K562 (cell line): ENCODE measurements around the gene ZNF500. TPM values are rescaled to one million over a fixed set of nuclear protein-coding genes. Genes with fewer than 3 reads are reported as not detected.

ENCODE experiments used
- EP400 ChIP-seq: fragments of 450-650 bp; IDR thresholded peaks from 2 replicates; pipeline ENCODE4 v1.6.1; 2017; ENCODE audit warnings: antibody characterized with exemption, mild to moderate bottlenecking, moderate library complexity
- FOSL1 ChIP-seq: fragments of 200-800 bp; sonication (Bioruptor generic); conservative IDR thresholded peaks from 2 replicates; pipeline ENCODE4 v1.6.1; 2016; ENCODE audit warnings: missing genetic modification characterization, missing compliant biosample characterization
- HCFC1 ChIP-seq: IDR thresholded peaks from 2 replicates; pipeline ENCODE4 v1.6.1; 2012; ENCODE audit warnings: low read depth, low read length, improper control_type of control experiment
- MTA2 ChIP-seq: fragments of 450-650 bp; IDR thresholded peaks from 2 replicates; pipeline ENCODE4 v1.6.1; 2016; ENCODE audit warnings: low read depth
- PYGO2 ChIP-seq: fragments of 450-650 bp; IDR thresholded peaks from 2 replicates; pipeline ENCODE4 v1.6.1; 2016; ENCODE audit warnings: mild to moderate bottlenecking, missing genetic modification characterization, moderate library complexity, missing compliant biosample characterization
- RFX7 ChIP-seq: fragments of 250-450 bp; sonication (Bioruptor Pico); IDR thresholded peaks from 2 replicates; pipeline ENCODE4 v1.5.1; 2021; ENCODE audit warnings: mild to moderate bottlenecking
- SMAD1 ChIP-seq: fragments of 150-350 bp; IDR thresholded peaks from 2 replicates; pipeline ENCODE4 v1.6.1; 2014; ENCODE audit warnings: low read length, low read depth; ENCODE audit not compliant: partially characterized antibody
- SMC3 ChIP-seq: conservative IDR thresholded peaks from 2 replicates; pipeline ENCODE4 v1.6.1; 2011; ENCODE audit warnings: low read depth, low read length, improper control_type of control experiment; ENCODE audit not compliant: insufficient read depth
- TAF1 ChIP-seq: IDR thresholded peaks from 2 replicates; pipeline ENCODE4 v1.6.1; 2011; ENCODE audit warnings: mild to moderate bottlenecking, low read length, moderate library complexity; ENCODE audit not compliant: insufficient read depth, control insufficient read depth, severe bottlenecking; ENCODE audit errors: extremely low read depth
- TCF3 ChIP-seq: sonication (generic); formaldehyde crosslinking; IDR thresholded peaks from 2 replicates; pipeline ENCODE4 v1.4.0; 2020; ENCODE audit warnings: mild to moderate bottlenecking, missing genetic modification reagents
- ZFP36 ChIP-seq: fragments of 150-350 bp; IDR thresholded peaks from 2 replicates; pipeline ENCODE4 v1.6.1; 2018; ENCODE audit warnings: low read length, low read depth; ENCODE audit not compliant: partially characterized antibody
- ZNF134 ChIP-seq: fragments of 250-450 bp; sonication (Bioruptor Pico); conservative IDR thresholded peaks from 2 replicates; pipeline ENCODE4 v1.4.0; 2020
- ZNF140 ChIP-seq: fragments of 250-450 bp; sonication (Bioruptor Pico); IDR thresholded peaks from 2 replicates; pipeline ENCODE4 v1.8.0; 2021; ENCODE audit warnings: moderate library complexity, mild to moderate bottlenecking, inconsistent platforms
- ZNF316 ChIP-seq: fragments of 450-650 bp; IDR thresholded peaks from 2 replicates; pipeline ENCODE4 v1.6.1; 2016
- ZNF717 ChIP-seq: fragments of 250-450 bp; sonication (Bioruptor Pico); IDR thresholded peaks from 2 replicates; pipeline ENCODE4 v1.5.0; 2021
- polyA plus RNA-seq, 8 experiments: library from polyadenylated mRNA; depleted of rRNA in 4 of 8; stranded (reverse) in 5 of 8; unstranded in 3 of 8; fragments of >200 nt; fragmentation: Nextera tagmentation in 2 of 8; fragmentation: Illumina TruSeq in 1 of 8; extraction: Ambion mirVana in 2 of 8; extraction: Trizol in 1 of 8; gene quantifications; 2 replicates each; pipeline versions ENCODE4 v1.2.1 to v1.2.3, GENCODE V29; 2011 to 2014; ENCODE audit warnings: inconsistent platforms in 1 of 8, missing spikeins in 1 of 8
- total RNA-seq, 7 experiments: library from RNA; depleted of rRNA in 6 of 7; stranded (reverse); fragments of >200 nt in 6 of 7; fragmentation: Illumina TruSeq in 2 of 7; extraction: Trizol in 2 of 7; gene quantifications; 2 replicates each; pipeline versions ENCODE4 v1.2.1 to v1.2.3, GENCODE V29; 2011 to 2021; ENCODE audit warnings: low replicate concordance in 1 of 7
- TF ChIP-seq, protein P1 (sequence below): fragments of 450-650 bp; IDR thresholded peaks from 2 replicates; pipeline ENCODE4 v1.6.1; 2016; ENCODE audit warnings: mild to moderate bottlenecking, moderate library complexity
- TF ChIP-seq, protein P2 (sequence below), 2 experiments: fragments of 450-650 bp; conservative IDR thresholded peaks; 2 replicates each; pipeline ENCODE4 v1.6.1; 2017; ENCODE audit warnings: mild to moderate bottlenecking in 2 of 2, moderate library complexity in 2 of 2

ZNF500 gene
- total and polyA plus RNA-seq, 9 of the 15 experiments (the other 6 are each of a cell fraction or from before 2014, with no cell fraction given), result 0.80 to 20.8 (median 5.3) TPM

DNA sequence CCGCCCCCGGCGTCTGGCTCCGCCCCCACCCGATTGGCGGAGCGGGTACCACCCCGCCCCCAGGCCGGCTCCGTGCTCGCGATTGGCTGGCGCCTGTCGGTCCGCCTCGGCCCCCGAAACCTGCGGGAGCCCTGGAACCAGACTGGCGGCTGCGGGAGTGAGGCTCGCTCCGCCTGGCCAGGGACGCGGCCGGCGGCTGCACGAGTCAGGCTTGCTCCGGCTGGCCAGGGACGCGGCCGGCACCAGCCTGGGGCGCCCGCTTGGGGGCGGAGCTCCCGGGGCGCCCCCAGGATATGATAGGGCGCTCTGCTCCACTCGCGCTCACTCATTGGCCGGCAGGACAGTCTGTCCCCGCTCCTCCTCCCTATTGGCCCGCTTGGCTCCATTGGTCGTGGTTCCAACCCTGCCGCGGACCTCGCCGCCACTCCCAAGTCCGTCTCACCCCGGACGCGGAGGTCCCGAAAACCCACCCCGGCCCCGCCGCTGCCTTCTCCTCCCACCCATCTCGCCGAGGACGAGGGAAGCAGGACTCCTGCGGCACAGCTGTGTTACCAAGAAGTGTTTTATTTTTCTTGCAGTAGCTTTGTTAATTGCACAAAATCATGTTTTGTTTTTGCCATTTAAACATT is 35.8 kb upstream of the ZNF500 start (continued):
- TF ChIP-seq FOSL1 (no peak), RFX7 (no peak), PYGO2 (tag) (no peak), MTA2 (no peak), TCF3 (no peak), SMC3 (no peak), ZNF717 (CRISPR knock-in tag) (no peak), TAF1 (peak; percentile 21), ZNF140 (CRISPR knock-in tag) (no peak), HCFC1 (no peak), ZNF316 (no peak), EP400 (no peak), SMAD1 (no peak), ZFP36 (no peak), ZNF134 (no peak)
- TF ChIP-seq, protein P1, sequence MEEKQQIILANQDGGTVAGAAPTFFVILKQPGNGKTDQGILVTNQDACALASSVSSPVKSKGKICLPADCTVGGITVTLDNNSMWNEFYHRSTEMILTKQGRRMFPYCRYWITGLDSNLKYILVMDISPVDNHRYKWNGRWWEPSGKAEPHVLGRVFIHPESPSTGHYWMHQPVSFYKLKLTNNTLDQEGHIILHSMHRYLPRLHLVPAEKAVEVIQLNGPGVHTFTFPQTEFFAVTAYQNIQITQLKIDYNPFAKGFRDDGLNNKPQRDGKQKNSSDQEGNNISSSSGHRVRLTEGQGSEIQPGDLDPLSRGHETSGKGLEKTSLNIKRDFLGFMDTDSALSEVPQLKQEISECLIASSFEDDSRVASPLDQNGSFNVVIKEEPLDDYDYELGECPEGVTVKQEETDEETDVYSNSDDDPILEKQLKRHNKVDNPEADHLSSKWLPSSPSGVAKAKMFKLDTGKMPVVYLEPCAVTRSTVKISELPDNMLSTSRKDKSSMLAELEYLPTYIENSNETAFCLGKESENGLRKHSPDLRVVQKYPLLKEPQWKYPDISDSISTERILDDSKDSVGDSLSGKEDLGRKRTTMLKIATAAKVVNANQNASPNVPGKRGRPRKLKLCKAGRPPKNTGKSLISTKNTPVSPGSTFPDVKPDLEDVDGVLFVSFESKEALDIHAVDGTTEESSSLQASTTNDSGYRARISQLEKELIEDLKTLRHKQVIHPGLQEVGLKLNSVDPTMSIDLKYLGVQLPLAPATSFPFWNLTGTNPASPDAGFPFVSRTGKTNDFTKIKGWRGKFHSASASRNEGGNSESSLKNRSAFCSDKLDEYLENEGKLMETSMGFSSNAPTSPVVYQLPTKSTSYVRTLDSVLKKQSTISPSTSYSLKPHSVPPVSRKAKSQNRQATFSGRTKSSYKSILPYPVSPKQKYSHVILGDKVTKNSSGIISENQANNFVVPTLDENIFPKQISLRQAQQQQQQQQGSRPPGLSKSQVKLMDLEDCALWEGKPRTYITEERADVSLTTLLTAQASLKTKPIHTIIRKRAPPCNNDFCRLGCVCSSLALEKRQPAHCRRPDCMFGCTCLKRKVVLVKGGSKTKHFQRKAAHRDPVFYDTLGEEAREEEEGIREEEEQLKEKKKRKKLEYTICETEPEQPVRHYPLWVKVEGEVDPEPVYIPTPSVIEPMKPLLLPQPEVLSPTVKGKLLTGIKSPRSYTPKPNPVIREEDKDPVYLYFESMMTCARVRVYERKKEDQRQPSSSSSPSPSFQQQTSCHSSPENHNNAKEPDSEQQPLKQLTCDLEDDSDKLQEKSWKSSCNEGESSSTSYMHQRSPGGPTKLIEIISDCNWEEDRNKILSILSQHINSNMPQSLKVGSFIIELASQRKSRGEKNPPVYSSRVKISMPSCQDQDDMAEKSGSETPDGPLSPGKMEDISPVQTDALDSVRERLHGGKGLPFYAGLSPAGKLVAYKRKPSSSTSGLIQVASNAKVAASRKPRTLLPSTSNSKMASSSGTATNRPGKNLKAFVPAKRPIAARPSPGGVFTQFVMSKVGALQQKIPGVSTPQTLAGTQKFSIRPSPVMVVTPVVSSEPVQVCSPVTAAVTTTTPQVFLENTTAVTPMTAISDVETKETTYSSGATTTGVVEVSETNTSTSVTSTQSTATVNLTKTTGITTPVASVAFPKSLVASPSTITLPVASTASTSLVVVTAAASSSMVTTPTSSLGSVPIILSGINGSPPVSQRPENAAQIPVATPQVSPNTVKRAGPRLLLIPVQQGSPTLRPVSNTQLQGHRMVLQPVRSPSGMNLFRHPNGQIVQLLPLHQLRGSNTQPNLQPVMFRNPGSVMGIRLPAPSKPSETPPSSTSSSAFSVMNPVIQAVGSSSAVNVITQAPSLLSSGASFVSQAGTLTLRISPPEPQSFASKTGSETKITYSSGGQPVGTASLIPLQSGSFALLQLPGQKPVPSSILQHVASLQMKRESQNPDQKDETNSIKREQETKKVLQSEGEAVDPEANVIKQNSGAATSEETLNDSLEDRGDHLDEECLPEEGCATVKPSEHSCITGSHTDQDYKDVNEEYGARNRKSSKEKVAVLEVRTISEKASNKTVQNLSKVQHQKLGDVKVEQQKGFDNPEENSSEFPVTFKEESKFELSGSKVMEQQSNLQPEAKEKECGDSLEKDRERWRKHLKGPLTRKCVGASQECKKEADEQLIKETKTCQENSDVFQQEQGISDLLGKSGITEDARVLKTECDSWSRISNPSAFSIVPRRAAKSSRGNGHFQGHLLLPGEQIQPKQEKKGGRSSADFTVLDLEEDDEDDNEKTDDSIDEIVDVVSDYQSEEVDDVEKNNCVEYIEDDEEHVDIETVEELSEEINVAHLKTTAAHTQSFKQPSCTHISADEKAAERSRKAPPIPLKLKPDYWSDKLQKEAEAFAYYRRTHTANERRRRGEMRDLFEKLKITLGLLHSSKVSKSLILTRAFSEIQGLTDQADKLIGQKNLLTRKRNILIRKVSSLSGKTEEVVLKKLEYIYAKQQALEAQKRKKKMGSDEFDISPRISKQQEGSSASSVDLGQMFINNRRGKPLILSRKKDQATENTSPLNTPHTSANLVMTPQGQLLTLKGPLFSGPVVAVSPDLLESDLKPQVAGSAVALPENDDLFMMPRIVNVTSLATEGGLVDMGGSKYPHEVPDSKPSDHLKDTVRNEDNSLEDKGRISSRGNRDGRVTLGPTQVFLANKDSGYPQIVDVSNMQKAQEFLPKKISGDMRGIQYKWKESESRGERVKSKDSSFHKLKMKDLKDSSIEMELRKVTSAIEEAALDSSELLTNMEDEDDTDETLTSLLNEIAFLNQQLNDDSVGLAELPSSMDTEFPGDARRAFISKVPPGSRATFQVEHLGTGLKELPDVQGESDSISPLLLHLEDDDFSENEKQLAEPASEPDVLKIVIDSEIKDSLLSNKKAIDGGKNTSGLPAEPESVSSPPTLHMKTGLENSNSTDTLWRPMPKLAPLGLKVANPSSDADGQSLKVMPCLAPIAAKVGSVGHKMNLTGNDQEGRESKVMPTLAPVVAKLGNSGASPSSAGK, result no peak
- TF ChIP-seq, protein P2, sequence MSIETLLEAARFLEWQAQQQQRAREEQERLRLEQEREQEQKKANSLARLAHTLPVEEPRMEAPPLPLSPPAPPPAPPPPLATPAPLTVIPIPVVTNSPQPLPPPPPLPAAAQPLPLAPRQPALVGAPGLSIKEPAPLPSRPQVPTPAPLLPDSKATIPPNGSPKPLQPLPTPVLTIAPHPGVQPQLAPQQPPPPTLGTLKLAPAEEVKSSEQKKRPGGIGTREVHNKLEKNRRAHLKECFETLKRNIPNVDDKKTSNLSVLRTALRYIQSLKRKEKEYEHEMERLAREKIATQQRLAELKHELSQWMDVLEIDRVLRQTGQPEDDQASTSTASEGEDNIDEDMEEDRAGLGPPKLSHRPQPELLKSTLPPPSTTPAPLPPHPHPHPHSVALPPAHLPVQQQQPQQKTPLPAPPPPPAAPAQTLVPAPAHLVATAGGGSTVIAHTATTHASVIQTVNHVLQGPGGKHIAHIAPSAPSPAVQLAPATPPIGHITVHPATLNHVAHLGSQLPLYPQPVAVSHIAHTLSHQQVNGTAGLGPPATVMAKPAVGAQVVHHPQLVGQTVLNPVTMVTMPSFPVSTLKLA (conservative IDR thresholded peaks at IDR 0.05), result no peak; a peak in 2 of 4 replicates
